MCF 10A (cell line): ENCODE measurements around the gene PLP1. TPM values are rescaled to one million over a fixed set of nuclear protein-coding genes. Genes with fewer than 3 reads are reported as not detected.

ENCODE experiments used
- BruUV-seq: library from RNA; stranded (reverse); fragments of 400-500 nt; replicated peaks from 2 replicates; lab custom pipeline; 2021; lab: Mats Ljungman, UMichigan
- CTCF ChIA-PET: fragments of 300-600 bp; sonication (Branson Sonifier 250); formaldehyde crosslinking; extraction: SDS; loops from one replicate; lab custom pipeline; 2021; ENCODE audit warnings: antibody characterized with exemption, inconsistent platforms; lab: Yijun Ruan, JAX
- POLR2A ChIA-PET: fragments of 300-600, 350-650 bp; sonication (Branson Sonifier 250); formaldehyde crosslinking; extraction: SDS; loops from one replicate; lab custom pipeline; 2020; ENCODE audit warnings: antibody characterized with exemption, inconsistent platforms; lab: Yijun Ruan, JAX
- DNase-seq: peaks from one replicate; pipeline ENCODE4 v3.0.0-alpha.2; 2018; ENCODE audit not compliant: unreplicated experiment
- H3K27ac Mint-ChIP-seq: one replicate; pipeline ENCODE4 v1.8.0; 2022; ENCODE audit warnings: mild to moderate bottlenecking, low read depth, mixed read lengths; ENCODE audit not compliant: unreplicated experiment
- H3K27me3 Mint-ChIP-seq: one replicate; pipeline ENCODE4 v1.8.0; 2022; ENCODE audit warnings: mixed read lengths; ENCODE audit not compliant: insufficient read depth, unreplicated experiment
- H3K36me3 Mint-ChIP-seq: one replicate; pipeline ENCODE4 v1.8.0; 2022; ENCODE audit warnings: mild to moderate bottlenecking, moderate library complexity, mixed read lengths; ENCODE audit not compliant: insufficient read depth, unreplicated experiment
- H3K4me1 Mint-ChIP-seq: one replicate; pipeline ENCODE4 v1.8.0; 2022; ENCODE audit warnings: mixed read lengths; ENCODE audit not compliant: insufficient read depth, unreplicated experiment
- H3K4me3 Mint-ChIP-seq: one replicate; pipeline ENCODE4 v1.8.0; 2022; ENCODE audit warnings: mild to moderate bottlenecking, moderate library complexity, mixed read lengths; ENCODE audit not compliant: unreplicated experiment
- H3K9me3 Mint-ChIP-seq: one replicate; pipeline ENCODE4 v1.8.0; 2022; ENCODE audit warnings: mixed read lengths; ENCODE audit not compliant: unreplicated experiment
- CTCF ChIP-seq: fragments of 200-600 bp; IDR thresholded peaks from one replicate; pipeline ENCODE4 v1.8.0; 2022; ENCODE audit warnings: antibody characterized with exemption, mild to moderate bottlenecking; ENCODE audit not compliant: unreplicated experiment
- intact Hi-C: fragments of 100-400 bp; cut with micrococcal nuclease; formaldehyde crosslinking; loops from 2 replicates; pipeline ENCODE4 v1.14.1; 2022
- total RNA-seq: library from RNA; stranded (reverse); gene quantifications from 2 replicates; pipeline ENCODE4 v1.2.3, GENCODE V29; 2022

The PLP1 gene
- total RNA-seq, 1 experiment from 2014 or later = not detected

GRCh38 chrX:103783971-103784370, 7.3 kb downstream of the PLP1 start:
- H3K27ac Mint-ChIP-seq = no peak overlapping the region
- ChIA-PET CTCF (interaction anchor here (0.7 to 1.1 kb wide), 3 partner anchors 72 to 130 kb away, joined by 3 to 4 read pairs (median 4); no protein-coding TSS in a partner anchor), POLR2A (interaction anchor here (0.6 to 0.9 kb wide), 3 partner anchors 28 to 157 kb away, joined by 3 to 5 read pairs (median 3); no protein-coding TSS in a partner anchor)

GRCh38 chrX:103789004-103789403, 12.4 kb downstream of the PLP1 start:
- Mint-ChIP-seq H3K27ac (no peak overlapping the region), H3K27me3 (peaks cover 58% of the 10 kb centered on the region), H3K4me1 (peaks cover 7% of the 10 kb centered on the region), H3K4me3 (no peak overlapping the region), H3K9me3 (no peaks in the 10 kb centered on the region), H3K36me3 (no peaks in the 10 kb centered on the region)
- DNase-seq = no peak
- no TSS peak for BruUV-seq
- intact Hi-C loops = no loop called here
- CTCF ChIA-PET = no interaction called here
- no peak for TF ChIP-seq CTCF
- POLR2A ChIA-PET = no interaction called here

More at GRCh38 chrX:103783971-103784370, 7.3 kb downstream of the PLP1 start:
- DNase-seq = no peak
- Mint-ChIP-seq H3K4me1 (no peaks in the 10 kb centered on the region), H3K4me3 (no peak overlapping the region), H3K27me3 (peaks cover 62% of the 10 kb centered on the region), H3K36me3 (no peaks in the 10 kb centered on the region), H3K9me3 (no peaks in the 10 kb centered on the region)
- no peak for TF ChIP-seq CTCF
- no TSS peak for BruUV-seq
- intact Hi-C loops = no loop called here

GRCh38 chrX:103791228-103791627, 14.6 kb downstream of the PLP1 start:
- POLR2A ChIA-PET = interaction anchor here (0.5 kb wide), 1 partner anchor 55 kb away, joined by 3 read pairs; no protein-coding TSS in a partner anchor
- Mint-ChIP-seq H3K27me3 (peaks cover 68% of the 10 kb centered on the region), H3K9me3 (no peaks in the 10 kb centered on the region), H3K36me3 (no peaks in the 10 kb centered on the region), H3K4me3 (no peak overlapping the region), H3K4me1 (peaks cover 7% of the 10 kb centered on the region), H3K27ac (no peak overlapping the region)
- BruUV-seq = no TSS peak
- intact Hi-C loops = no loop called here
- TF ChIP-seq CTCF = no peak
- no peak for DNase-seq
- CTCF ChIA-PET = interaction anchor here (0.6 to 1.0 kb wide), 2 partner anchors 17 to 97 kb away, joined by 3 to 4 read pairs; no protein-coding TSS in a partner anchor

- Mint-ChIP-seq H3K27me3 (peaks cover 60% of the 10 kb centered on the region), H3K4me1 (peaks cover 7% of the 10 kb centered on the region), H3K27ac (no peak overlapping the region), H3K4me3 (no peak overlapping the region), H3K9me3 (no peaks in the 10 kb centered on the region), H3K36me3 (no peaks in the 10 kb centered on the region)
- CTCF ChIA-PET = interaction anchor here (0.7 to 1.0 kb wide), 3 partner anchors 17 to 28 kb away, joined by 3 to 4 read pairs (median 3); no protein-coding TSS in a partner anchor
- intact Hi-C loops = no loop called here
- DNase-seq = no peak
- POLR2A ChIA-PET = interaction anchor here (0.7 to 1.3 kb wide), 2 partner anchors 18 to 989 kb away, joined by 3 to 8 read pairs; no protein-coding TSS in a partner anchor
- no TSS peak for BruUV-seq
- TF ChIP-seq CTCF = no peak
Measured at GRCh38 chrX:103791826-103792485, 15.3 kb downstream of the PLP1 start.
